Esophagus squamous epithelium (tissue), 4 donors: ENCODE data around the gene PSME3IP1.

Source experiments
- CTCF ChIP-seq, 6 experiments: fragments of 450-650 bp in 4 of 6; fragments of 200-600 bp in 2 of 6; sonication (generic) in 2 of 6; IDR thresholded peaks; one replicate each; pipeline ENCODE4 v1.5.1; 2016 to 2019; ENCODE audit warnings: antibody characterized with exemption in 6 of 6, mild to moderate bottlenecking in 4 of 6, moderate library complexity in 4 of 6
- POLR2A ChIP-seq, 4 donors: fragments of 450-650 bp; IDR thresholded peaks; one replicate each; pipeline ENCODE4 v1.6.1; 2017; ENCODE audit warnings: antibody characterized with exemption in 4 of 4, mild to moderate bottlenecking in 4 of 4, moderate library complexity in 3 of 4

- TF ChIP-seq CTCF (IDR thresholded peaks at IDR 0.05) (no peak), POLR2A (IDR thresholded peaks at IDR 0.05) (no peak)
Observed at GRCh38 chr16:57188711-57189002, 2.8 kb upstream of the PSME3IP1 start.
